Ishikawa (cell line): ENCODE data around the gene NRG2.

Experiments used
- CEBPB ChIP-seq: IDR thresholded peaks from 2 replicates; pipeline ENCODE4 v1.6.1; 2012
- CREB1 ChIP-seq: IDR thresholded peaks from 2 replicates; pipeline ENCODE4 v1.6.1; 2012; ENCODE audit warnings: low read depth
- EGR1 ChIP-seq: IDR thresholded peaks from 2 replicates; pipeline ENCODE4 v1.6.1; 2012
- EP300 ChIP-seq: IDR thresholded peaks from 2 replicates; pipeline ENCODE4 v1.6.1; 2012; ENCODE audit warnings: borderline replicate concordance
- NFIC ChIP-seq: IDR thresholded peaks from 2 replicates; pipeline ENCODE4 v1.6.1; 2012
- RAD21 ChIP-seq: IDR thresholded peaks from 2 replicates; pipeline ENCODE4 v1.6.1; 2012; ENCODE audit warnings: low read depth
- TAF1 ChIP-seq: IDR thresholded peaks from 2 replicates; pipeline ENCODE4 v1.6.1; 2012; ENCODE audit warnings: low read depth, mild to moderate bottlenecking
- TEAD4 ChIP-seq: IDR thresholded peaks from 2 replicates; pipeline ENCODE4 v1.6.1; 2012
- YY1 ChIP-seq: IDR thresholded peaks from 2 replicates; pipeline ENCODE4 v1.6.1; 2012; ENCODE audit warnings: low read depth
- ZBTB7A ChIP-seq: IDR thresholded peaks from 2 replicates; pipeline ENCODE4 v1.6.1; 2012; ENCODE audit warnings: low read depth
- TF ChIP-seq, protein P1 (sequence below): IDR thresholded peaks from 2 replicates; pipeline ENCODE4 v1.6.1; 2012; ENCODE audit warnings: low read depth, mild to moderate bottlenecking
- TF ChIP-seq, protein P2 (sequence below): IDR thresholded peaks from 2 replicates; pipeline ENCODE4 v1.6.1; 2012
- TF ChIP-seq, protein P3 (sequence below): IDR thresholded peaks from 2 replicates; pipeline ENCODE4 v1.6.1; 2012

DNA sequence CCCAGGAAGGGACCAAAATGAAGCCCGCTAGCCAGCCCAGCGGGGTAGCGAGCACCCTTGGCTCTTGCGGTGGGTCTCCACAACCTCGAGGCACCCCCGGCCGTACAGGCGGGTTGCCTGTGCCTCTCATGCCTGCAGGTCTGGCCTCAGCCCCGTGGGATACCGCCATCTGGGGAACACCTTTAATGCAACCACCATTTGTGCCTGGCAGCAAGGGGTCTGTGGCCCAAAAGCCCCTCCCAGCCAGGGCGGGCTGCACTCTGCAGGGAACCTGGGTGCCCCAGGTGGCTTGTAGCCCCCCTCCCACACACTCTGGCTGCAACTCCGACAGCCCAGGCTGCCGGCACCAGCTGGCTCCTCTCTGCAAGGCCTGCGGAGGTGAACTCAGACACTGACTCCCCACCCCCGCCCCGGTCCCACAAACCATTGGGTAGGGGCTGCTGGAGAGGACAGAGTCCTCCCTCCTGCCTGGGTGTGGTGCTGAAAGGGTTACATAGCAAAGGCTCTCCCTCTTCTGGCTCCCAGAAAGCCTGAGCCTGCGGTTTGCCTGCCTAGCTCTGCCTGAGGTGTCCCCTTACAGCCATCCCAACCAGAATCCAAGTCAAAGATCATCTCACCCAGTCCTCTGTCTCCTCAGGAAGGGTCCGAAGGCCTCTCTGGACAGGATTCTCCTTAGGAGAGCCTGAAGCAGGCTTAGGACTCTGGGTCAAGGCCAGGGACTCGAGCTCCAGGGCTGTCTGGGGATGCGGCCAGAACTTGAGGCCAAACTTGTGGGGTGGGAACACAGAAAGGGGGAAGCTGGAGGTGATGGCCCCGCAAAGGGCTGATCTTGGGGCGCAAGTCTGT is 138.1 kb downstream of the NRG2 start:
- TF ChIP-seq CEBPB (no peak), RAD21 (no peak), YY1 (no peak), EP300 (no peak), CREB1 (no peak), TAF1 (no peak), ZBTB7A (no peak), NFIC (no peak), TEAD4 (no peak), EGR1 (no peak)
- TF ChIP-seq, protein P1, sequence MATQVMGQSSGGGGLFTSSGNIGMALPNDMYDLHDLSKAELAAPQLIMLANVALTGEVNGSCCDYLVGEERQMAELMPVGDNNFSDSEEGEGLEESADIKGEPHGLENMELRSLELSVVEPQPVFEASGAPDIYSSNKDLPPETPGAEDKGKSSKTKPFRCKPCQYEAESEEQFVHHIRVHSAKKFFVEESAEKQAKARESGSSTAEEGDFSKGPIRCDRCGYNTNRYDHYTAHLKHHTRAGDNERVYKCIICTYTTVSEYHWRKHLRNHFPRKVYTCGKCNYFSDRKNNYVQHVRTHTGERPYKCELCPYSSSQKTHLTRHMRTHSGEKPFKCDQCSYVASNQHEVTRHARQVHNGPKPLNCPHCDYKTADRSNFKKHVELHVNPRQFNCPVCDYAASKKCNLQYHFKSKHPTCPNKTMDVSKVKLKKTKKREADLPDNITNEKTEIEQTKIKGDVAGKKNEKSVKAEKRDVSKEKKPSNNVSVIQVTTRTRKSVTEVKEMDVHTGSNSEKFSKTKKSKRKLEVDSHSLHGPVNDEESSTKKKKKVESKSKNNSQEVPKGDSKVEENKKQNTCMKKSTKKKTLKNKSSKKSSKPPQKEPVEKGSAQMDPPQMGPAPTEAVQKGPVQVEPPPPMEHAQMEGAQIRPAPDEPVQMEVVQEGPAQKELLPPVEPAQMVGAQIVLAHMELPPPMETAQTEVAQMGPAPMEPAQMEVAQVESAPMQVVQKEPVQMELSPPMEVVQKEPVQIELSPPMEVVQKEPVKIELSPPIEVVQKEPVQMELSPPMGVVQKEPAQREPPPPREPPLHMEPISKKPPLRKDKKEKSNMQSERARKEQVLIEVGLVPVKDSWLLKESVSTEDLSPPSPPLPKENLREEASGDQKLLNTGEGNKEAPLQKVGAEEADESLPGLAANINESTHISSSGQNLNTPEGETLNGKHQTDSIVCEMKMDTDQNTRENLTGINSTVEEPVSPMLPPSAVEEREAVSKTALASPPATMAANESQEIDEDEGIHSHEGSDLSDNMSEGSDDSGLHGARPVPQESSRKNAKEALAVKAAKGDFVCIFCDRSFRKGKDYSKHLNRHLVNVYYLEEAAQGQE = no peak
- TF ChIP-seq, protein P2, sequence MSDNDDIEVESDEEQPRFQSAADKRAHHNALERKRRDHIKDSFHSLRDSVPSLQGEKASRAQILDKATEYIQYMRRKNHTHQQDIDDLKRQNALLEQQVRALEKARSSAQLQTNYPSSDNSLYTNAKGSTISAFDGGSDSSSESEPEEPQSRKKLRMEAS = no peak
- TF ChIP-seq, protein P3, sequence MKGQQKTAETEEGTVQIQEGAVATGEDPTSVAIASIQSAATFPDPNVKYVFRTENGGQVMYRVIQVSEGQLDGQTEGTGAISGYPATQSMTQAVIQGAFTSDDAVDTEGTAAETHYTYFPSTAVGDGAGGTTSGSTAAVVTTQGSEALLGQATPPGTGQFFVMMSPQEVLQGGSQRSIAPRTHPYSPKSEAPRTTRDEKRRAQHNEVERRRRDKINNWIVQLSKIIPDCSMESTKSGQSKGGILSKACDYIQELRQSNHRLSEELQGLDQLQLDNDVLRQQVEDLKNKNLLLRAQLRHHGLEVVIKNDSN = no peak
